ENCODE results near the gene MYLK4.

DNA sequence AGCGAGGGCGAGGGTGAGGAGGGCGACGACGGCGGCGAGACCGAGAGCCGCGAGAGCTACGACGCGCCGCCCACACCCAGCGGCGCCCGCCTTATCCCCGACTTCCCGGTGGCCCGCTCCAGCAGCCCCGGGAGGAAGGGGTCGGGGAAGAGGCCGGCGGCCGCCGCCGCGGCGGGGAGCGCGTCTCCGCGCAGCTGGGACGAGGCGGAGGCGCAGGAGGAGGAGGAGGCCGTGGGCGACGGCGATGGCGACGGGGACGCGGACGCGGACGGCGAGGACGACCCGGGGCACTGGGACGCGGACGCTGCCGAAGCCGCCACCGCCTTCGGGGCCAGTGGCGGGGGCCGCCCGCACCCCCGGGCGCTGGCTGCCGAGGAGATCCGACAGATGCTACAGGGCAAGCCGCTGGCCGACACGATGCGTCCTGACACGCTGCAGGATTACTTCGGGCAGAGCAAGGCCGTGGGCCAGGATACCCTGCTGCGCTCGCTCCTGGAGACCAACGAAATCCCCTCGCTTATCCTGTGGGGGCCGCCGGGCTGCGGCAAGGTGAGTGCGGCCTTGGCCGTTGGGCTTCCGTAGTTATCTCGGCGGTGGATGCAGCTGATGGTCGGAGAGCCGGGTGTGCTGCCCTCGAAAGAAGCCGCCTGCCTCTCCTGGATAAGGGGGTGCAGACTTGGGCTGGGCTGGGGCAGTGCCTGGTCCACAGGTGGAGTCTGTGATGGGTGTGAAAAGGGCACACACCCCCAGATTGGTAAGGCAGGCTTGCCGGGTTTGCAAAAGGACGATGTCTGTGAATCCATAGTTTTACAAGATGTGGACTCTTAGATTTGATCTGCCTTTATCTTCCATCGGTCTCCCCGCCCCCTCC, 15.4 kb upstream of the MYLK4 start:
- TF ChIP-seq CTCF (conservative IDR thresholded peaks at IDR 0.05) = no peak
- no peak for TF ChIP-seq EZH2 (IDR thresholded peaks at IDR 0.05; ENCODE audit: low read depth)
